Measurements from ENCODE around the gene CD244.
"Not testable (repeated sequence)": the region's sequence is repeated elsewhere in the genome, so short reads cannot be mapped to it uniquely, and the experiment has no call there.

The CD244 gene

DNA sequence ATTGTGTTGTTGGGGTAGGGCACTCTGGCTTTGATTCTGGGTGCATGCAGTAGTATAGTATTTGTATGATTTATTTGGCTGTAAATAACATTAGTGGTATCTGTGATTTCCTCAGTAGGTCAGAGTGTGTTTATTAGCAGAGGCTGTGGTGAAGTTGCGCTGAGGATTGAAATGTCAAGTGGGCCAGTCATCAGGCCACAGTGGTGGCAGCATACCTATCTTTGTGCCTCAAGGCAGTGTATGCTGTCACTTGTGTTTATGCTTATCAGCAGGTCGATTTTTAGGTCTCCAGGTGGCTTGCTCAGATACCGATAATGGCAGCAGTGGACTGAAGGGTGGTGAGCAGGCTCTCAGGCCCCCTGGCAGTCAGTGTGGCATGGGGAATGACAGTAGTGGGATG, 55.4 kb downstream of the CD244 start:
- no peak for DNase-seq

- DNase-seq = no peak
Measured at GRCh38 chr1:160806784-160807183, 55.9 kb downstream of the CD244 start.

GRCh38 chr1:160806109-160806665, 56.5 kb downstream of the CD244 start:
- DNase-seq = no peak

DNA sequence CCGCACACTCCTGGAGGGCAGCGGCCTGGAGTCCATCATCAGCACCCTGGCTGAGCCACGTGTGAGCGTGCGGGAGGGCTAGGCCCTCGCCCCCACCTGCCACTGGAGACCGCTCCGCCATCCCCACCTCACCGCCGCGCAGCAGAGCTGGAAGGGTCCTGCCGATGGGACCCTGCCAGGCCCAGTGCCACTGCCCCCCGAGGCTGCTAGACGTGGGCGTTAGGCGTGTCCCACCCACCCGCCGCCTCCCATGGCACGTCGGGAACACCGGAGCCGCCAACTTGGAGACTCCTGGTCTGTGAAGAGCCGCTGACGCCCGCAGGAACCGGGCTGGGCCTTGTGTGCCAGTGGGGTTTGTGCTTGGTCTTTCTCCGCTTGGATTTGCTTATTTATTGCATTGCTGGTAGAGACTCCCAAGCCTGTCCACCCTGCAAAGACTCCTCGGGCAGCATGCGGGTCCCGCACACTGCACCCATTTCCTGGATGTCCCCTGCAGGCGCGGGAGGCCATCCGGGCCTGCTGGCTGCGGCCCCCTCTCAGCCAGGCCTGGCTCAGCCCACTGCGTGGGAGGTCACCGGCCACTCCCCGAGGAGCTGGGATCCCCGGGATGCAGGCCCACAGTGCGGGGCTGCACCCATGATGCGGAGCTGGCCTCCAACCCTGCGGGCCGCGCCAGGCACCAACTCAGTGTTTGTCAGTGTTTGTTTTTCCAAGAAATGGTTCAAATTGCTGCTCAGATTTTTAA, 60.7 kb downstream of the CD244 start:
- no peak for DNase-seq

GRCh38 chr1:160800645-160801408, 61.9 kb downstream of the CD244 start:
- DNase-seq = no peak

DNA sequence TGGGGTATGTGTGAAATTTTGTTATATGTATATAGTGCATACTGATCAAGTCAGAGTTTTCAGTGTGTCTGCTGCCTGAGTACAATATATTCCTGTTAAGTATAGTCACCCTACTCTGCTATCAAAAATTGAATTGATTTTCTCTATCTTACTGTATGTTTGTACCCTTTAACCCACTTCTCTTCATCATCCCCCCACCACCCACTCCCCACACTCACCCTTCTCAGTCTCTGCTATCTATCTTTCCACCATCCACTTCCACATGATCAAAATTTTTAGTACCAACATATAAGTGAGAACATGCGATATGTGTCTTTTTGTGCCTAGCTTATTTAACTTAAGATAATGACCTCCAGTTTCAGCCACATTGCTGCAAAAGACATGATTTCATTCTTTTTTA, 62.5 kb downstream of the CD244 start:
- DNase-seq = no peak

- no peak for DNase-seq
Measured at GRCh38 chr1:160799641-160800040, 63.0 kb downstream of the CD244 start.

DNA sequence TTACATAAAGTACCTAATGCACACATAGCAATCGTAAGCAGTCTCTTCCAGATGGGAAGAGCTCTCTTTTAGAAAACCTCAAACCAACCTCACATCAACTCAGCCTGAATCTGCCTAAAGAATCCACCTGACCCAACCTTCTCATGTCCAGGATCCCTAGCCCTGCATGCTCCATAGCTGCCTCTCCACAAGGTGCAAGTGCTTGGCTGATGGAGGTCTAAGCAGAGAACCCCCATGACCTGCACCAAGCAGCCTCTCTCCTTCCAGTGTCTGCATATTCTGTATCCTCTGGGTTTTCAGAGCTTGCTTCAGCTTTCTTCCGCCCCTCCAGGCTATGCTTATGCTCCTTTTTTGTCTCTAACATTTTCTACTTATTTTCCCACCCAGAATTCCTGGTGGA, 64.2 kb downstream of the CD244 start:
- DNase-seq = no peak

DNA sequence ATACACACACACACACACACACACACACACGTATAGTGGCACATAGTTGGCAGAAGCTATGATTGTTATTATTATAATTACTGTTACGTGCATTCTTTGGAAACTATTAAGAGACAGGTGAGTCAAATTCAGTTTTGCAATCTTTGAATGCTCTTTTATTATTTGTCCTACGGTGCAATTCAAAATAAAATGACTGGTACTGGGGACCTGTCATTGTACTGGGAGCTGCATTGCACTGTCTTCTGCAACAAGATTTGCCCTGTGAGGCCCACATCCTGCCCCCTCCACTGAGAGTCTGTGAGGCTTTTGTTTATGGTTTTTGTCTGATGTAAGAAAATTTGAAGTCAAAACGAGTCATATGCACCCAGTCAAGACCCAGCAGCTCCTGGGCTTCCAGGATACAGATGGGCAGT, 64.8 kb downstream of the CD244 start:
- no peak for DNase-seq

DNA sequence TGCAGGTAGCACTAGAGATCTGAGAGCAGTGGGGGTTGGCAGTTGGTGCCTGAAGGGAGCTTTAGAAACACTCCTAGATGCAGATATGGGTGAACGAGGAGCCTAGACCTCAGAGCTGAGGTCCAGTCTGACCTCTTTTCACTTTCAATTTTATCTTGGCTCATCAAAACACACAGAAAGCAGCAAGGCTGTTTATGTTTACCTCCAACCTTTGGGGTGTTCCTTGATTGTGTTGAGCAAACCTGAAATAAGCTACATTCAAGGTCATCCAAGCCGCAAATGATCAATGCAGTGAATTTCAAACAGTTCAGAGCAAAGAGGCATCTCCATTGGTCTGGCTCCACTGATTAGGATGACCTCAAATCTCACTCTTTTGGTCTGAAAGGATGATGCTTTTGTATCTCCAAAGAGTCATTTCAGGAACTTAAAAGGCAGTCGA, 65.4 kb downstream of the CD244 start:
- DNase-seq = no peak

DNA sequence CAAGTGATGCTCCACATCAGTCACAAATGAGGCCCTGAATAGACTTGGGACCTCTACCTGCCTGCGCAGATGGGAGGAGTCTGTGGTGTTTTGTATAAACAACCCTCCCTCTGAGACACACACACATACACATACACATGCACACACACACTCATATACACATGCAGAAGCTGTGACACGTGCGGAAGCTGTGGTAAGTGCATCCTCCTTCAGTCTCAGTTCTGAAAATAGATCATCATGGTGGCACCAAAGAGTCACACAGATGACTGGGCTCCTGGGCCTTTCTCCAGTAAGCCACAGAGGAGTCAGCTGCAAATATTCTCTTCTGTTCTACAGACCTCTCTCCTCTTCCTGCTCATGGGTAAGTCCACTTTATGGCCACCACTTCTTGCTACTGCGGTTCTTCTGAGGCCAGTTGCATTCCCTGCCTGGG, 66.7 kb downstream of the CD244 start, which contains the start of gene LY9:
TSS of gene LY9 (plus strand) at position 224 of the 433 bp plus-strand sequence. CDS start at position 238, 14 bp downstream.
- no peak for DNase-seq

DNA sequence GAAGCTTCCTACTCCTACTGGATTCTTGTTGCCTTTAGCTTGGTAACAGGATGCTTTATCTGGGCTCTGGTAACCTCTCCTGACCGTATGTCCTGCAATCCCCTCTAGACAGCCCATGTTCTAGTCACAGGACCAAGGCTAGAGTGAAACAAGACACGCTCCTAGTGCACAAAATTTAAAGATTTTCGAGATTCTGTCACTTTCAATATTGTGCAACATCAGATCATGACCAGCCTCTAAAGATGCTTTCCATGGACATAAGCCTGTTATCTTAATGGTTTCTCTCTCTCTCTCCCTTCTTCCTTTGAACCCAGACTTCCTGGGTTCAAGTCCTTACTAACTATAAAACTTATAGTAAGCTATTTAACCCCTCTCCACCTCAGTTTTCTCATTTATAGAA, 68.3 kb downstream of the CD244 start:
- DNase-seq = no peak

DNA sequence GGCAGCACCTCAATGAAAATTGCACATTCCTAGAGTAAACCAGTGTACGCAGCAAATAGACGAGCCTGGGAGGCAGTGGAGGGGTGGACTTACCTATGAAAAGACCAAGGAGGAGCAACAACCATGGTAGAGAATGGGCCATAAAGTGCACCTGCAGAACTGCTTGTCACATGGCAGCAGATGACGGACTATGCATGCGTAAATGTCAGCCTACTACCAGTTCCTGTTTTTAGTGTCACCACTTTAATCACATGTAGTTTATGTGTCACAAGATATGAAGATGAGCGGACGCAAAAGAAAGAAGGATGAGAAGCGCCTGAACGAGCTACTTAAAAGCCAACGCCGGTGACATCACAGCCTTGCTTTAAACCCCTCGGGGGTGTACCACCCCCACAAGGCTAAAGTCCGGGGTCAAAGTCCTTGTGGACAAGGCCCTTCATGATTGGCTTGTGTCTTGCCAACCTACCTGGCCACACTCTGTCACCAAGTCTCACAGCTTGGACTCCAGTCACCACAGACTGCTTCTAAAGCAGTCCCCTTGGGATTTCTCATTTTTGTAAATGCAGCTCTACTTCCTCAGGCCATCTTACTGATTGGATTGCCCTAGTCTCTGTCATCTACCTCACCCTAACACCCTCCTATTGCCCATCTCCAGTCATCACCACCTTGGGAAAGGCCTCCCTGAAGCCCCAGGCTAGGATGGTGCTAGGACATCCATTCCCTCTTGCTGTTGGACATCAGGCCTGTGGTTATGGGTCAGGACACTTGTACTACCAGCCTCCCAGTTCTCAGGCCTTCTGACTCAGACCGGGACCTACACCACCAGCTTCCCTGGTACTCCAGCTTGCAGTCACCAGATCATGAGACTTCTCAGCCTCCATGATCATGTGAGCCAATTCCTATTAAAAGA, 72.7 kb downstream of the CD244 start:
- no peak for DNase-seq

- DNase-seq = no peak
Measured at GRCh38 chr1:160789051-160789701, 73.5 kb downstream of the CD244 start.

GRCh38 chr1:160782988-160783765, 79.5 kb downstream of the CD244 start:
- not testable (repeated sequence) for DNase-seq

- DNase-seq = no peak
Measured at GRCh38 chr1:160781914-160782689, 80.6 kb downstream of the CD244 start.

DNA sequence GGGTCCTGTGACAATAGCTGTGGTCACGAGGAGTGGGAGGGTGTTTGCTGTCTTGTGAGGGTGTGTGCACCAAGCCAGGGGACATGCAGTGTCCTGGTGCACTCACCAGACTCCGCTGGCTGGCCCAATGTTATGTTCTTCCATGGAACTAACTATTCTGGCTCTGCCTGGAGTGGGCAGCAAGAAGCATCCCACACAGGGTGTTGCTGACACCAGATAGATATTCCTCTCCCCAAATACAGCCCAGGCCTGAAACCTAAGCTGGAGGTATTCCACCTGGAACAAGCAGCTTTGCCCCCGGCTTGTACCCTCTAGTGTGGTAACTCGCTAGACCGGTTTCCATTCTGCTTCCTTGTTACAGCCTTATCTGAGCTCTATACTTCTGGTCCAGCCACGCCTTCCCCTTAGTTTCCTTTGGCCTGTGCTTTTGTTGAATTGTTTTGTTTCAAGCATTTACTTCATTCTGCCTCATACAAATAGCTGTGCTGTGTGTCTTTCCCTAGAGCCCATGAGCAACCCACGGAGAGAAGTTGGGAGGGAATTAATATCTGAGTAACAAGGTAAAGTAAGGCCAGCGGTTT, 81.4 kb downstream of the CD244 start:
- DNase-seq = no peak

GRCh38 chr1:160780398-160780755, 82.3 kb downstream of the CD244 start:
- no peak for DNase-seq

Data from NCI-H524 treated with DMSO at 0.1 percent for 48 hours (cell line).